Activated CD8-positive, alpha-beta memory T cell treated with anti-CD3 and anti-CD28 coated beads, Interleukin-2, amount 50 U/mL, for 48 hours (primary cell): ENCODE results near the gene ACTL8.

ENCODE experiments used
- DNase-seq: peaks from one replicate; pipeline ENCODE4 v3.0.0-alpha.2; 2020

ACTL8 gene

DNA sequence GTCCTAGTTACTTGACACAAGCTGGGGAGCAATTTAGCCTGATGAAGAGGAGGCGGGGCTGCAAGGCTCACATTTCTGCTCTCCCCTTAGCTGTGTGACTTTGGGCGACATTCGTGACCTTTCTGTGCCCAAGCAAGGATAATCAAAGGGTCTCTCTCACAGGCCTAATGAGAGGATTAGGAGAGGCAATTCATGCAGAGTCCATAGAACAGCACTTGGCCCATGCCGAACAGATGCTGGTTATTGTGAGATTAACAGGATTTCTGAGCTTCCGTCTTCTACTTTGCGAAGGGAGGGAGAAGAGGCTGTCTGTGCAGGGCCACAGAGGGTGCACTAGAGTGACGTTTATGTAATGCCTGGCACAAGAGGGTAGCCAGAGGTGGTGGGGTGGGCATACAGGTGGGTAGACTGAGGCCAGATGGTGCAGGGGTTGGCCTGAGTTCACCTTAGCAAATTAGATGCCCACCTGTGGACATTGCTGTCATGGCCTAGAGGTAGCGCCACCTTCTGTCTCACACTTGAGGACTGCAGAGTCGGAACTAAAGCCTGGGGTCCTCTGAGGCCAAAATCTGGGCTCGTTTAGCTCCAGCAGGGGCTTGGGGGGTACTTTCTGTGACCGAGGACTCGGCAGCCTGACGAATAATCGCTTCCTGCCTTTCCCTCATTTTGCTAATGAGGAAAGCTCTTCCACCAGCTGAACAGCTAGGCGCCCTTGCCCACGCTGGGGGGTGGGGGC, 18.6 kb downstream of the ACTL8 start:
- no peak for DNase-seq

DNA sequence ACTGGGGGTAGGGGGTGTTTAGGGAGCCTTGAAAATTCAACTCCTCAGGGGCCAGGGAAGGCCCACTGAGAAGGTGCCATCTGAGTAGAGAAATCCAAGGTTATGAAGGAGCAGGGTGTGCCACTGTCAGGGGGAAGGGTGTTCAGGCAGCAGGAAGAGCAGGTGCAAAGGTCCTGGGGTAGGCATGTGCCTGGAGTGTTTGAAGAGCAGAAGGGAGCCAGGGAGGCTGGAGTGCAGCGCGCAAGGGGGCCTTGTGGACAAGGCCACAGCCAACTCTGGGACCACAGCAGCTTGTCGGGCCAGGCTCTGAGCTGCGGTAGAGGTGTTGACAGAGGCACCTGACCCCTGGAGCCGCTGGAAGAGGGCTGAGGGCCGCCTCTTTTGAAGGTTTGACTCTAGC, 19.3 kb downstream of the ACTL8 start:
- no peak for DNase-seq

DNA sequence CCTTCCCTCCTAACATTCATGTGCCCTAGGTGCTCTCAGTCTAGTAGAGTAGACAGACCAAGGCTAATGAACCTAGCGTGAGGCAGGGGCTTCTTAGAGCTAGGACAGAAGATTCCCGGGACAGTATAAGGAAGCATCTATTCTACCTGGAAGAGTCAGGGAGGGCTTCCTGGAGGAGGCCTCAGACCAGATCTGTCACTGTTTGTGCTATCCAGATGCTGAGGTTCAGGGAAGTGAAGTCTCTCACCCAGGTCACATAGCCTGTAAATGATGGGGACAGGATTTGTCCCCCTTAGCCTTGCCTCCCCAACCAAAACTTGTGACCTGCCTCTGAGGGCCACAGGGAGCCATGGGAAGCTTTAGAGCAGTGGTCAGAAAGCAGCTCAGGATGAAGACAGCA, 20.7 kb downstream of the ACTL8 start:
- DNase-seq: no peak

DNA sequence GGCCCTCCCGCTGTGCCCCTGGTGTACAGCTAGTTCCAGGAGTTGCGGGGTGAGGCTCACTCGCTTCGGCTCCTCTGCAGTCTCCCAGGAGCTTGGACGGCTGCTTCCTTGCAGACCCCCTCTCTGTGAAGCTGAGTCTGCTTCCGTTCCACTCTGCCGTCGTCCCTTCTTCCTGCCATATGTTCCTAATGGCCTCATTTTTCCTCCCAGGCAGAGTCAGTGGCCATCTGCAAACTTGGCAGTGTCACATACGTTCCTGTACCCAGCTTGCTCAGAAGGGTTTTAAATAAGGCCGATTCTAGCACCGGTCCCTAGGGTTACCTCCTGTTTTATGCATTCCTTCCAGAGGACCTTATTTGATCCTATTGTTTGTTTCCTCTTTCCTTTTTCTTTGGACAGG, 21.3 kb downstream of the ACTL8 start:
- no peak for DNase-seq

DNA sequence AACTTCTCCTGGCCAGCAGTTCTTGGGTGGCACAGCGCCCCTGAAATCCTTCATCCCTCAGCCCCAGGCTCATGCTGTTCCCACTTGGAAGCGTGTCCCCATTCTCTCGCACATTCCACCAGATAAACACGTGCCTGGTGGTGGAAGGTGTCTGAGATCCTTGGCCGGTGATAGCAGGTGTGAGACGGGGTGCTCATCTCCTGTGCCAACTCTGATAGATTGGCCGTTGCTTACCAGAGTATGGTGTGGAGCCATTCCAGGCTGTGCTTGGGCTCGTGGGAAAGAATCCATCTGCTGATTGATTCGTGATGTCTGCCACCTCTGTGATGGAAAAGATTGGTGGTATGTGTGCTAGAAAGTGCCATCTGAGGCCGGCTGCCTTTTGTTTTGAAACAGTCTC, 22.2 kb downstream of the ACTL8 start:
- DNase-seq: no peak

DNA sequence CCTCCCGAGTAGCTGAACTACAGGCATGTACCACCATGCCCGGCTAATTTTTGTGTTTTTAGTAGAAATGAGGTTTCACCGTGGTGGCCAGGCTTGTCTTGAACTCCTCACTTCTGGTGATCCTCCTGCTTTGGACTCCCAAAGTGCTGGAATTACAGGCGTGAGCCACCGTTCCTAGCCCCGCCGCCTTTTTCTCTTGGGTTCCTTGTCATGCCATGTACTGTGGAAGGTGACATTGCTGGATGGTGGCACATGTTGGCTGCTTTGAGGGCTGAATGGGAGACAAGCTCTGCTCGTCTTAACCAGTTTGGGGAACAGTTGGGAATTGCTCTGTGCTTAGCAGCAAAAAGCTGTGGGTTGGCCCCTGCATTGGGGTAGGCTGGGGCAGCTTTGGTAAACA, 22.7 kb downstream of the ACTL8 start:
- no peak for DNase-seq

DNA sequence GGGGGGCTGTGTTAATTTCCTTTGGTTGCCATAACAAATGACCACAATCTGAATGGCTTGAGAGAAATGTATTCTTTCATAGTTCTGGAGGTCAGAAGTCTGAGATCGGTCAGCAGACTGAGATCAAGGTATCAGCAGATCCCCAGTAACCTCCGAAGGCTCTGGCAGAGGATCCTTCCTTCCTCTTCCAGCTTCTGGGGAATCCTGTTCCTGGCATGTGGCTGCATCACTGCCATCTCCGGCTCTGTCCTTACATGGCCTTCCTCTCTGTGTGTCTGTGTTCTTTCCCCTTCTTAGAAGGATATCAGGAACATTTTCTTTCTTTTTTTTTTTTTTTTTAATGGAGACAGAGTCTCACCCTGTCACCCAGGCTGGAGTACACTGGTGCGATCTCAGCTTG, 25.8 kb downstream of the ACTL8 start:
- DNase-seq: no peak

DNA sequence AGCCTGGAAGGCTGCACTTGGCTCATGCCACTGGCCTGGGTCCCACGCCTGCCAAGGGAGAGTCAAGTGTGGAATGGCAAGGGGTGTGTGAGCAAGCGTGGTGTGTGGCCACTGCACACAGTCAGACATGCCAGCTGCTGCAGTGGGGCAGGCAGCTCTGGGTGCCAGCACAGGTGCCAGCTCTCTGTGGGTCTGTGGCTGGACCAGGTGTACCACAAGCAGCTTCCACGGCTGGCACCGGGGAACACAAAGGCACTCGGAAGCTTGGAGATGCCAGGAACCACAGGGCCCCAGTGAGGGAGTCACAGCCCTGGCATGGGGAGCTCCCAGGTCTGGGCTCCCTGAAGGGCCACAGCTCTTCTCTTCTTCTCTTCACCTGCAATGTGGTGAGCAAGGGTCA, 34.8 kb downstream of the ACTL8 start:
- no peak for DNase-seq

DNA sequence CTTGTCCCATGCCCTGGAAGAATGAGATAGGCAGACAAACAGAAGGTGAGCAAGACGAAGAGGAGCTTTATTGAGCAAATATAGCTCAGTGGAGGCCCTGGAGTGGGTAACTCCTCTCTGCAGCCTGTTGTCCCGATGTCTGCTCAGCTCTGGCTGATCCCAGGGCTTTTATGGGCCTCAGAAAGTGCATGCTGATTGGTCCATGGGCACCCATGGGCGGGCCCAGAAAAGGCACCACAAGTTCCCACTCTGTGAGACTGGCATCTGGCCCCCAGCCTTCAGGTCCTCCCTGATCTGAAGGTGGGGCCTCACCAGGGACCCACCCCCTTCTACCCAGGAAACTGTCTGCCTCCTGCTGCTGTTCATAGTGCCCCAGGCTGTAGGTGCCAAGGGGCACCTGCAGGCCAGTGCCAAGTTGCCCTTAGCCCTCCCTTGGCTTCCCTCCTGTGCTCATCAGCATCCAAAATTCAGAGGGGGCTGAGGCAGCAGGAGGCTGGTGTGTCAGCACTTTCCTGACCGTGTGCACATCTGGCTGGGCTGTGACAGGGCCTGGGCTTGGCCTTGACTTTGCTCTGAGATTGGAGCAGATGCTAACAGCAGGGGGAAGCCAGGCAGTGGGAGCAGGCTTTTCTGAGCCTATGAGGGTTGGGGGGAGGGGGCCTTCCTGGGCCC, 35.4 kb downstream of the ACTL8 start:
- no peak for DNase-seq

DNA sequence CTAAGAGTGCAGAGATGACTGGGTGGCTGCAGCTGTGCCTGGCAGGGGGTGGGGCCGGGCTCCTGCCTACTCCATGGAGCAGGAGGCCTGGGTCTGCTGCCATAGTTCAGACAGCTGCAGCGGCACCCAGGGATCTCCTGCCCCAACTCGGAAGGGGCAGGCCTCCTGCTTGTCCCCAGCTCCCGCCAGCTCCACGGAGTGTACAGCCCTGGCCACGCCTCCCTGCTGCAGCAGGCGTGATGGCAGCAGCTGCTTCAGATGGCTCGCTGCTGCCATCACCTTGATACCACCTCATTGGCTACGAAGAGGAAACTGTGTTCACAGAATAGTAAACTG, 35.9 kb downstream of the ACTL8 start:
- DNase-seq: no peak

DNA sequence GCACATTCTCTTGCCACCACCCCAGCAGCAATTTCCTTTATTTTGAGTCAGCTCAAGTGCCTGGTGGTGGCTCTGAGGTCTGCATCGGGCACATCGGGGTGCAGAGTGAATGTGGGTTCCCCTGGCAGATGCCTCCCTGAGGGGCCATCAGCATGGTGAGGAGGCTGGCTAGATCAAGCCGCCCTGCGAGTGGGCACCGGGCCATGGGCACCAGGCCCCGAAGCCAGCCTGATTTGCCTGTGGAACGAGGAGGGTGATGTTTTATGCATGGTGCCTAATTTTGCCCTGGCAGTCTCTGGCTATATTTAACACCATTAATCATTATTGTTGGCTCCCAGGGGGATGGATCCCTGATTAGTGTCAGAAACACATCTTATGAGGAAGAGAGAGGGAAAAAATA, 36.3 kb downstream of the ACTL8 start:
- DNase-seq: no peak

DNA sequence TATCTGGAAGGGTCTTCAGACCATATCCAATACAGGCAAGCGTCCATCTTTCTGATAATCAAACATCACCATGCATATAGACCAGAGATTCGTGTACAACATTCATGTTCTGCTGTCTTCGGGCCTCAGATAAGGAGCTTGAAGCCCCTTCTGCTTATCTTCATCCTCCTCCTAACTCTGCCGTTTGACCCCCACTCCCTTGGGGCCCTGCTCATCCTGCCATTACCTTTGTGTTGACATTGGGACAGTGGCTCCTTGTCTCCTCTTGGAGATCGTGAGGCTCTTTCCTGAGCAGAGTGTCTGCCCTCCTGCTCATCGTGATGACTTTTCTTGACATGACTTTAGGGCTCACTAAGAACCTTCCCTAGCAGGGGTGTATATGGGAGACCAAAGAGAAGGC, 37.3 kb downstream of the ACTL8 start:
- no peak for DNase-seq

DNA sequence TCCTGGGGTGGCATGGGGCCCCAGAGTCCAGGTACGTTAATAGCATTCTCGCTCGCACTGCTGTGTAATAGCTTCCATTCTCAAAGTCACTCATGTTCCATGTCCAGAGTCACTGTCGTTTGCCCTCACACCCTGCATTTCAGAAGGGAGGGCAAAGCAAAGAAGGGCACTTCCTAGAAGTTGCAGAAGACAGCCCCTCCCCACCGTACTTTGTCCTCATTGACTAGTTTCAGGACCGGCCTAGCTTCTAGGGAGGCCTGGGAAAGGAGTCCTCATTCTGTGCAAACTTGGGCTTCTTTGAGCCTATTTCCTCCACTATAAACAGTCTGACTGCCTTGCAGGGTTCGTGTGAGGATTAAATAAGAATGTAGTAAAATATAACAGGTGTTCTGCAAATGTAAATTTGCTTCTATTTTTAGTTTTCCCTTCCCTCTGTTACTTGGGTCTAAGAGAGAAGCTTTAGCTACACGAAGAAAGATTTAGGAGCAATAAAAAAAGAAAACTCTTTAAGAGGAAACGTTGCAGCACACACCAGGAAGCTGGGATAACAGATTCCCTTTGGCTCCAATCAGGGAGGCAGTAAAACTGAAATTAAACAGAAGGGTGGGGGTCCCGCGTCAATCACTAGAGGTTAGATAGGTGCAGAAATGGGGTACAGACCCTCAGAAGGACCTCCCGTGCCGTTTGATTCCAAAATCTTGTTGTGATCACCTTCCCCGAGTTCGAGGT, 40.1 kb downstream of the ACTL8 start:
- DNase-seq: no peak

DNA sequence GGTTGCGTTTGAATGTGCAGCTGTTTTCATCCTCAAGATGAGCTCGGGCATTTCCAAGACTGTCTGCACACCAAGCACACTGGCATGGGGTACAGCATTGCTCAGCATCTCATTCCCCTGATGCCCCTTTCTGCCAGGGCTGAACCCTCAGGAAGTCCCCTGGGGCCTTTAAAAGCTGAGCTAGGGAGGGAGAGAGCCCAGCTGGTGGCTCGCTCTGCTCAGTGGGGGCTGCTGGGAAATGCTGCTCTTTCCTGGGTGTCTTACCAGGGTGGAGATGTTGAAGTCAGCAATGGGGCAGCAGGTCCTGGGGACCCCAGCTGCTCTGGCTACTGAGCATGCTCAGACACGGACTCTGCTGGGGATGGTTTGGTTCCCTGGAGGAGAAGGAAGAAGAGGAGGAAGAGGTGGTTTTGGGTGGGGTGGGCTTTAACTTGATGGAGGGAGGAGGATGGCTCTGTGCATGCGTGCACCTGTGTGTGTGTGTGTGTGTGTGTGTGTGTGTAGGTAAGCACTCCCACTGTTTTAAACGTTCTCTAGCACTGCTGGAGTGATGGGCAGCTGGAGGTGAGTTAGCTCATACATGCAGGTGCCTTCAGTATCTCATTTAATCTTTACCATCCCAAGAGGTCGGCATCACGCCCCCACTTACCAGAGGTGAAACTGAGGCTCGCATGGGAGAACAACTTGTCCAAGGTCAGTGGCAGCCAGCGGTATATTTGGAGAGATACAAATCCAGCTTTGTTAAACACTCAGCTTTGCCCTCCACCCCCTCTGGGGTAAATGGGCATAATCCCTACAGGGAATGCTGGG, 40.9 kb downstream of the ACTL8 start:
- DNase-seq: no peak

DNA sequence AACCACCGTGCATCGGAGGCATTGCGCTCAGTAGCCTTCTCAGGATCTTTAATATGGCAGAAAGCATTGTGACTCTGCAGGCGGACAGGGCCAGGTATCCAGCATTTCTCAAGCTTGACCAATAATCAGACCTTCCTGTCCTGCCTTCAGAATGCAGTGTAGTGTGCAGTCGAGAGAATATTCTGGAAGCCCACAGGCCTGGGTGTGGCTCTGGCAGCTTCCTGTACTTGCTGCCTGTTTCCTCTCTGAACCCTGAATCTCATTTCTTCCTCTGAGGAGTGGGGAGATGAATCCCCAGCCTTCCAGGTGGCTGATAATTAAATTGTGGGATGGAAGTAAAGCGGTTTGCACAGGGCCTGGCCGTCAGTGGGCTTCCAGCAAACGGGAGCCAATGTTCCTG, 42.3 kb downstream of the ACTL8 start:
- DNase-seq: no peak

DNA sequence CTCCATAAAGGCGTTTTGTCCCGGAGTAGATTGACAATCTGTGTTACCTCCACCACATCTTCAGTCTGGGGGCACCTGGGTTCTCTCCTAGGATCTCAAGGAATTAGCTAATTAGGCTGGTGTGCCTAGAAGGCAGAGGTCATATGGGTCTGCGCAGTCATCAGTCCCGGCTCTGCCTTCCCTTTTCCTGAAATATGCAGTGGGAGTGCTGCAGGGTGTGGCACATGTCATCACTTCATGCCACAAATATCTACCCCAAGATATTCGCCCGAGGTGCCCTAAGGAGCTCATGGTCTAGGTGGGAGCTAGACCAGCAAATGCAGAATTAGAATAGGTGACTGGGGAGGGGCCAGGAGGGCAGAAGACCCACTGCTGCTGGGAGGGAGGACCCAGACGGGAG, 42.9 kb downstream of the ACTL8 start:
- DNase-seq: no peak

DNA sequence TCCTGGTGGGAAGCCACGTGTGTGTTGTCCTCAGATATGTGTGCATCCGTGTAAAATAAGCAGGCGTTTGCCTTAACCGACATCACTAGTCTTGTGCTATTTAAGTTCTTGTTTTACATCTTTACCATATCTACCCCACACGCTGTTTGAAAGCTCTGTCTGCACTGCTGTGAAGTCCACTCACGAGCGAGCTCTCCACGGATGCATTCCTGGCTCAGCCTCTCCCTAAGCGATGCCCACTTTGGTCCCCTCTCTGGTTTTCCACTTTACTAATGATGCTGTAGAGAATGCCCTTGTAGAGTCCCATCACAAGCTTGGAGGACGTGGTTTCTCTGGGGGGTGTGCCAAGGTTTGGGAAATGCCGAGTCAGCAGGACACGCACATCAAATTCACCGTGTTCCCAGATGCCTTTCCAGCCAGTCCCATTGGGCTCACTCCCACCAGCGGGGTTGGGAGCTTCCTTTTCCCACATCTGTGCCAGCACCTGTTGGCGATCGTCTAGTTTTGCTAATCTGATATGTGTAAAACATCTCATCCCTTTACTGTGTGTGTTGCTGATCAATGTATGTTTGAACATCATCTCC, 43.8 kb downstream of the ACTL8 start:
- no peak for DNase-seq

DNA sequence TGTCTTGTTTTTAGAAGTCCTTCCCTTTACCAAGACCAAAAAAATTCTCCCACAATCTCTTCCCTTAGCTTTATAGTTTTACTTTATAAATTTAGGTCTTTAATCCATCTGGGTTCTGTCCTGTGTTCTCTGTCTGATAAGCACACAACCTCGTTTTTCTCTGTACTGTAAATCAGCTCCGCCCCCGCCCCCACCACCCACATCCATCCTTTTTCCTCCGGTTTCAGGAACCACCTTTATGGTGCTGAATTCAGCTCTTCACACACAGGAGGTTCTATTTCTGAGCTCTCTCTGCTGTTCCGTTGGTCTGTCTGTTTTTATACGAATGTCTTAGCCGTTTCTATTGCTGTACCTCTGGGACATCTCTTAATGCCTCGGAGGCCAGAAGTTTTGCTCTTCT, 44.5 kb downstream of the ACTL8 start:
- no peak for DNase-seq

DNA sequence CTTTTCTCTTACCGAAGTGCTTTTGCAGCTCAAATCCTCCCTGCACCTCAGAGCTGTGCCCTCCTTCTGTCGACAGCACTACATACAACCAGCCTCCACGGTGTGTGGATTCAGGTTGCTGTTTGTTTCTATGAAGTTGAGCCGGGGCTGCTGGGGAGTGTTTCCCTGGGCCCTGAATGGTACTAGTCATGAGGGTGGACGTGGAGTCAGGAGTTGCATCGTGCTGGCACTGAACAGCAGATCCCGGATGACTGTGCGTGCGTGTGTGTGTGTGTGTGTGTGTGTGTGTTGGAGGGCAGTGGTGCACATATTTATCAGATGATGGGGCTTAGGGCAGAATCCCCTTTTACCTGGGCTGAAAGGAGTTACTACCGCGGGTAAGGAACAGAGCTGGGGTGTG, 47.0 kb downstream of the ACTL8 start:
- no peak for DNase-seq

DNA sequence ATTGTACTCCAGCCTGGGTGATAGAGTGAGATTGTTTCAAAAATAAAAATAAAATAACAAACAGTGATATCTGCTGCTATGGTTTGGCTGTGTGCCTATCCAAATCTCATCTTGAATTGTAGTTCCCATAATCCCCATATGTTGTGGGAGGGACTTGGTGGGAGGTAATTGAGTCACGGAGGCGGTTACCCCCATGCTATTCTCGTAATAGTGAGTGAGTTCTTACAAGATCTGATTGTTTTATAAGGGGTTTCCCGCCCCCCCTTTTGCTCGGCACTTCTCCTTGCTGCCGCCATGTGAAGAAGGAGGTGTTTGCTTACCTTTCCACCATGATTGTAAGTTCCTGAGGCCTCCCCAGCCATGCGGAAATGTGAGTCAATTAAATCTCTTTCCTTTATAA, 47.8 kb downstream of the ACTL8 start:
- no peak for DNase-seq

DNA sequence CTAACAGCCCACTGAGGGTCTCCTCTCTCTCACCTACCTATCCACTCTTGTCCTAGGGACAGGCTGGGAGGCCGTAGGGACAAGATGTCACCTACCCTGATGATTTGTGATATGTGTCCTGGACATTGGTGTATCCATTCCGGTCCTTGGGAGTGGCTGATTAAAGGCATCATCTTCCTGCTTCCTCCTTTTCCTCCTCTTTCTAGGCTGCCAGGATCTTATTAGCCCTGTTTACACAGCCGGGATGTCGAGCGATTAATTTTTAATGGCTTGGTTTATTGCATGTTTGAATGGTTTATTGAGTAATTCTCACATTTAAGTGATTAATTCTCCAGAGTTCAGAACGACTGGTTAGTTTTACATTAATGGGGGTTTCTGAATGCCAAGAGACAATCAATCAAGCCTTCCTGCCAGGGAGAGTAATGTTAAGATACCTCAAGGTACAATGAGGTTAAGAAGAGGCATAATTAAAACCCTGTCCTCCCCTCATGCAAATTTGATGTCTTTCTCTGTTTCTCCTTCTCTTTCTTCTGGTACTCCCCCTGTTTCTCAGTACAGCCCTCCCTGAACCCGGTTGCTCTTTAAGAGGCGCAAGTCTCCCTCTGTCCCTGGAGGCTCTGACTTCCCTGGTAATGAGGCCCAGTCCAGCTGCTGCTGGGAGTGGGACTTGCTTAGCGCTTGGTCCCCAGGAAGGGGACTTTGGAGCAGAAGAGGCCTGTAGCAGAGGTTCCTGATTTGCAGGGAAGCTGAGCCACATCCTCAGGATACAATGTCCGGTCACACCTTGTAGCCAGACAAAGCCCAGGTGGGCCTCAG, 50.9 kb downstream of the ACTL8 start:
- no peak for DNase-seq

DNA sequence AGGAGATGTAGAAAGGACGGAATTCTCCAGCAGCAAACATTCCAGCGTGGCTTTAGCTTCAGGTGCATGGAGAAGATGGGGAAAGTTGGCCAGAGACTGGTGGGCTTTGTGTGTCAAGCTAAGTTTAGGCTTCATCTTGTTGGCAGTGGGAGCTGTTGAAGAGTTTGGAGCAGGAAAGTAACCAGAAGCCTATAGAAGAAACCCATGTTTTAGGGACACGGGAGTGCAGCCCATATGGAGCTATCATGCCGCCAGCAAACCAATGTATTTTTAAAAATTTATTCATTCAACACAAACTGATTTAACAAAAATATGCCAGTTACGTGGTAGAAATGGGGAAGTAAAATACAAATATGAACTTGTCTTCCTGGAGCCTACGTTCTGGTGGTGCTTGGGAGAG, 53.7 kb downstream of the ACTL8 start:
- no peak for DNase-seq
